Renal cortical epithelial cell (primary cell): ENCODE data around the gene GARIN6. TPM values are rescaled to one million over a fixed set of nuclear protein-coding genes. Genes with fewer than 3 reads are reported as not detected.
"Not testable (repeated sequence)": the region's sequence is repeated elsewhere in the genome, so short reads cannot be mapped to it uniquely, and the experiment has no call there.

Experiments
- DNase-seq: peaks from one replicate; pipeline ENCODE4 v3.0.0-alpha.2; 2011; ENCODE audit warnings: low read depth
- total RNA-seq: library from RNA; depleted of rRNA; stranded (reverse); fragments of >200 nt; gene quantifications from 2 replicates; pipeline ENCODE4 v1.2.3, GENCODE V29; 2014

Gene GARIN6
- not detected in 2 replicates for total RNA-seq

DNA sequence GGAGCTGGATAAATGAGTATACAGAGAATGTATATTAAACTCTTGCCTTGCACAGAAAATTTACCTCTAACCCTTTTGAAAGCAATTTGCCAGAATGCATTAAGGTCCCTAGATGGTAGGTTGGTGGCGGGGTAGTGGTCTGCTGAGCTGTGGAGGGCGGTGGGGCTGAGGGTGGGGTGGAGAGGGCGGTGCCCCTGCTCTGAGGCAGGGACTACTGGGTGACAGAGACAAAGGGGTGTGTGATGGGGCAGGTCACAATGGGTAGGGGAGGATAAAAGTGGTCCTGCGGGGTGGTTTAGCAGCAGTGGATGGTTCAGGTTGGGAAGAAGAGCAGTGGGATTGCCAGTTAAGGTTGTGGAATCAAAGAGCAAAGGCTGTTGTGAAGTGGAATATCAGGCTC lies at the start of gene GARIN6:
Gene GARIN6 (plus strand): TSS at position 301 of the 400 bp plus-strand sequence. CDS start 422 bp downstream, outside the sequence.
- DNase-seq: no peak

GRCh38 chr12:99598785-99599184 lies 48.8 kb upstream of the GARIN6 start:
- DNase-seq: no peak

GRCh38 chr12:99600388-99600787 lies 47.2 kb upstream of the GARIN6 start:
- peak; percentile 73 for DNase-seq

GRCh38 chr12:99609455-99610181 lies 37.9 kb upstream of the GARIN6 start:
- DNase-seq: no peak

GRCh38 chr12:99611117-99611516 lies 36.4 kb upstream of the GARIN6 start:
- DNase-seq: peak; percentile 5

- no peak for DNase-seq
These were observed 36.0 kb upstream of the GARIN6 start for GRCh38 chr12:99611599-99611998.

GRCh38 chr12:99618657-99619056 lies 28.9 kb upstream of the GARIN6 start:
- peak; percentile 4 for DNase-seq

GRCh38 chr12:99619389-99620158 lies 28.0 kb upstream of the GARIN6 start:
- peak; percentile 52 for DNase-seq

GRCh38 chr12:99620159-99620479 lies 27.4 kb upstream of the GARIN6 start:
- DNase-seq: no peak

- DNase-seq: not testable (repeated sequence)
These were observed 23.0 kb upstream of the GARIN6 start for GRCh38 chr12:99624591-99624990.

DNA sequence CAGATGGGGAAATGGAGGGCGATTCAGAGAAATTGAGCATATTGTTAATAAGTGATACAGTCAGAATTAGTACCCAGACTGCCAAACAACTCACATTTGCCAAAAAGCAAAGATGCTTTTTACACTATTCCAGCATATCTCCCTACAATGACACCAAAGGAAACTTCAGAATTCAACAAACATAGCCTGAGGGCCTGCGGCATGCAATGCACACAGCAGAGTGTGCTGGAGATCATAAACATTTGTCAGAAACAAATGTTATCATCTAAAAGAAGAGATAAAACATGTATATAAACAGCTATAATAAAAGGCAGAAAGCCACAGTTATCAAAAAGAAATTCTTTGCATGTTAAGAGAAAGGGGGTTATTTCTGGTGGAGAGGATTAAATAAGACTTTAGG lies 20.1 kb upstream of the GARIN6 start:
- no peak for DNase-seq

DNA sequence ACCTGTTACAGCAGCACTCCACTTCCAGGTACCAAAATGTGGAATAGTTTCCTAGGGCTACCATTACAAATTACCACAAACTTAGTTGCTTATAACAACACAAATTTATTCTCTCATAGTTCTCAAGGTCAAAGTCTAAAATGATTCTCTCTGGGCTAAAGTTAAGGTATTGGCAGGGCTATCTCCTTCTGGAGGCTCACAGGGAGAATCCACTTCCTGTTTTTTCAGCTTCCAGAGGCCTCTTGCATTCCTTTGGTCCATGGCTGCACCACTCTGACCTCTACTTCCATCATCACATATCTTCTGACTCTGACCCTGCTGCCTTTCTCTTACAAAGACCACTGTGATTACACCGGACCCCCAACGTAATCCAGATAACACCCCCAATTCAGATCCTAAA lies 2.9 kb upstream of the GARIN6 start:
- DNase-seq: no peak

DNA sequence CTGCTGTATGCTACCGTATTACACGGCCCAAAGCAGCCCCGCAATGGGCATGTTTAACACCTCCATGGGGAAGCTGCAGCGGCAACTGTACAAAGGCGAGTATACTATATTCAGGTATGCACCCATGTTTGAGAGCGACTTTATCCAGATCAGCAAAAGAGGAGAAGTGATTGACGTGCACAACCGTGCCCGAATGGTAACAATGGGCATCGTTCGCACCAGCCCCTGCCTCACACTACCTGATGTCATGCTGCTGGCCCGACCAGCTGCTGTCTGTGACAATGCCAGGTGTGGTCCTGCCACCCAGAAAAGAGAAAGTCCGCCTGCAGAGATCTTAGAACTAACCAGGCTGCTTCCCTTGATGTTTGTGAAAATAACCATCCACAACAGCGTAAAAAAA lies 630 bp downstream of the GARIN6 start:
- DNase-seq: no peak

DNA sequence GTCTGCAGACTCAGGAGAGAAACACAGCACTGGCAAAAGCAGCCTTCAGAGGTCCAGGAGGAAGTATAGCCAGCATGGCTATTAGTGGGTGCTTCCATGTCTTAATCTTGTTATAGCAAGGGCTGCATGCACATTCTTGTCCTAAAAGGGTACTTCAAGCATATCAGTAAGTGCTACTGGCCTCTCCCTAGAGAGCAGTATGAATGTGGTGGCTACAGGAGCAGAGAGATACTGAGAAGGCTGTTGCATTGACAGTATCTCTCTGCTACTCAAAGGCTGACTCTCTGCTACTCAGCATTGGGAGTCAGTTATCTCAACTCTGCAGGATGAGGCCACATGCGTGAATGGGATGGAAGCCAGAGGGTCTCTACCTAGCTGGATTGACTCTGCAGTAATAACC lies 2.0 kb downstream of the GARIN6 start:
- DNase-seq: no peak

DNA sequence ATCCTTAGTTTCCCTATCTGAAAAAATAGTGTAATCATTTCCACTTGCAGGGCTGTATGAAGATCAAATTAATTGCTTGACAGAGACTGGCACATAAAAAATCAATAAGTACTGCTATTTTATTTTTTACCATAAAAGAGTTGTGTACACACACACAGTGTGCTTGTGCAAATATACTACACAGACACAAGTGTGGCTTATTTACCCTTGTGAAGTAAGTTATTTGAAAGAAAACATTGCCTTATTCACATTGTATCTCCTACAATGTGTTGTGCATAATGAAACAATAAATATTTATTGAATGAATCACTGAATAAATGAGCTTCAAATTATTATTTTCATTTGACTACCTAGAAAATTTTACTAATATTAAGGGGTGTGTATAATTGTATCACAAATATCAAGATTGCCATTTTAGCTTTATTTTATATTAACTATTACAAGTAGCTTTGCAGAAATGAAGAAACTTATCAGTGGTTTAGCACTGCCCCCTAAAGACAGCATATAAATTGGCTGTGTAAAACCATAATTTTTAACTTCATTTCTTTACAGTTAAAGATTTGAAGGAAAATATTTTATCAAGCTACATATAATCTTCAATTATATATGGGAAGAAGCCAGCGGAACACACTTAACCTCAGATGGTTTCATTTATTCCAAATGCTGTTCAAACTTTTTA lies 11.3 kb downstream of the GARIN6 start:
- DNase-seq: peak; percentile 37

GRCh38 chr12:99670635-99671034 lies 23.1 kb downstream of the GARIN6 start:
- peak; percentile 4 for DNase-seq

DNA sequence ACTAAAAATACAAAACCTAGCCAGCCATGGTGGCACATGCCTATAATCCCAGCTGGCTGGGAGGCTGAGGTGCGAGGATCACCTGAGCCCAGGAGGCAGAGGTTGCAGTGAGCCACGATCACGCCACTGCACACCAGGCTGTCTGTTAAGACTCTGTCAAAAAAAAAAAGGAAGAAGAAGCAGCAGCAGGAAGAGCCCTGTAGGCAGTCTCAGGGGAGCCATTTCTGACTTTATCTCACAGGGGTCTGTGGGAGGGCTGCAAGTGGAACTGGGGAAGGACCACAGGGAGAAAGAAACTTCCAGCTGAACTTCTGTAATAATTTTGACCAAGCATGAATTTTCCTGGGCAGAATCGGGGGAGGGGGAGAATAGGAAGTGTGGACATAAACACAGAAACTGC lies 32.7 kb downstream of the GARIN6 start:
- no peak for DNase-seq

GRCh38 chr12:99686142-99686541 lies 38.6 kb downstream of the GARIN6 start:
- no peak for DNase-seq

DNA sequence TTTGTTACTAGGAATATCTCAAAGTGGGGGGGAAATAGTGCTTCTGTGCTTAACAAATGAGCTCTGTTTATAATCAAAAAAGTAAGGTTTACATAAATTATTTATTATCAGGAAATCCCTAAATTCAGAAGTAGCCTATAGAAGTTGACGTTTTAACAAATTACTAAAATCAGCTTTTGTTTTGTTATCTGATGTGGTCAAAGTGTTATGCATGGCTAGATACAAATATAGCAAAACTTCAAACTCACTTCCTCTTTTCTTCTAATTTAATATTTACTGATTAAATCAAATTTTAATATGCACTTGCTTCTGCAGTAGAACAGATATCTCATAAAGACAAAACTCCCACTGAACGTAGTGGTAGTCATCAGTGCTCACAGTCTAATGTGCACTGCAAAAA lies 47.5 kb downstream of the GARIN6 start:
- DNase-seq: no peak
